NK-92 (cell line): ENCODE data around the gene SNX25.
"Not testable (repeated sequence)": the region's sequence is repeated elsewhere in the genome, so short reads cannot be mapped to it uniquely, and the experiment has no call there.

Experiments used
- DNase-seq: peaks from one replicate; lab custom pipeline; 2025; ENCODE audit not compliant: unreplicated experiment; lab: John Stamatoyannopoulos, UW

SNX25 gene

DNA sequence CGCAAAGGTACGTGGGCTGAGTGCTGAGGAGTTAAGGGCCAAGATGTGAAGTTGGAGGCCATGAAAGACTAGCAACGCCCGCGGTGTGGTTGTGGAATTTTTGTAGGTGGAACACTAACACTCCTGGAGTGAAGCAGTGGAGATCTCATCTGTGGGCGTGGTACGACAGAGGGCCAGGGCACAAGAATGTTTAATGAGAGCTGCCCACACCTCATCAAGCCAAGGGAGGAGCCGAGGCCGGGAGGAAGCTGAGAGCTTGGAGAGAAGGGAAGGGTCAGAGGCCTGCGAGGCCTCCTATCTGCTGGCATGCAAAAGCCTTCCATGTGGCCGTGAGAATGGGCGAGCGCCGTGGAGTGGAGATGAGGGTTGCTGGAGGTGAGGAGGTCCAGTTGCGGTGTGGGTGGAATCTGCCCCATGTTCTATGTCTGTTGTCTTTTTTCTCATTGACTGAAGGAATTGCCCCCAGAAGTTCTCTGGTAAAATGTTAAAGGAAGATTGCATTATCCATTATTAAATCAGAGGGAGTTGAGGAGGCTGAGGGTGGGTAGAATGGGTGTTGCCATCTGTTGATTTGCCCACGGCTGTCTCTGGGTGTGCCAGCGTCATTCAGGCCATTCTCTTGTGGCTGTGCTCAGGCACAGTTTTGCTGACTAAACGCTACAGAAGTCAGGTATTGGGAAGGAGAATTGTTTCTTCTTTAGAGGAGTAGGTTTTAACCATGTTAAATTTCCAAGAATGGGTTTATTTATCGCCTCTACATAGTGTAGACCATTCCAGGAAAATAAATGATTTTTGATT, 19.8 kb downstream of the SNX25 start:
- DNase-seq, result no peak

DNA sequence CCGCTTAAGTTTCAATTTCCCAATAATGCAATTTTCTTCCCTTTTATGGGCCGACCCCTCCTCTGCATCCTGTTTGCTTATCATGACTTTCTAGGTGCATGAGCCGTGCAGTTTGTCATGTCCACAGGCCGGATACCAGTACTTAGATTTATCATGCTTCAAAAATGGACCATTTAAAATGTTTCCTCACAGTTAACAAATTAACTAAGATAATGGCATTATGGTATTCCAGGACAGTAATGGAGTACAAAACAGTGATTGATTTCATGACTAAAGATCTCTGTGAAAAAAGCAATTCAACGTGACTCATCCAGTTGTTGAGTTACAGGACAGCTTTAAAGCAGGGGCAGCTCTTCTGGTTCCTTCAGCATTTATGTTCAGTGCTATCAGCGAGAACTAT, 23.0 kb downstream of the SNX25 start:
- DNase-seq, result no peak

DNA sequence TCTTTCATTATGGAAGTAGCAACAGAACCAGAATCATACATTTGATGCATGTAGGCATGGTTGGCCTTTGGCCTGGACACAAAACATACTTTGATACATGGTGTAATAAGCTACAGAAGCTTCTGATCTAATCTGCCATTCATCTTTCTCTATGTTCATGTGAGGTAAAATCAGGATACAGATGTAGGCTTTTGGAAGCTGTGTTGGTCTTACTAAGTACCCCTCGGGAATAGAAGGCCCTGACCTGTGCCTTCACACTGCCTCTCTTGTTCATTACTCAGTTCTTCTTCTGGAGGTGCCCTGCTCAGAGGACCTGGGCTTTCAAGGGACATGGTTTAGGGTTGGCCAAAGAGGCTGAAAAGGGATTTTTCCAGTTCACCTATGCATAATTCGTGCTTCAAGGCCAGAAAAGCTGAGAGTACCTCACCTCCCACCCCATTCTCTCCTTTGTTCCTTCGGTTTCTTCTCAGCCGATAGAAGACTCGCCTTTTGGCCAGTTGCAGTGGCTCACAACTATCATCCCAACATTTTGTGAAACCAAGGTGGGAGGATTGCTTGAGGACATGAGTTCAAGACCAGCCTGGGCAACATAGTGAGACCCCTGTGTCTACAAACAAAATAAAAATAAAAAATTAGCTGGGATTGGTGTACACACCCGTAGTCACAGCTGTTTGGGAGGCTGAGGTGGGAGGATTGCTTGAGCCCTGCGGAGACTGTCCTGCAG, 25.9 kb downstream of the SNX25 start:
- DNase-seq, result no peak

DNA sequence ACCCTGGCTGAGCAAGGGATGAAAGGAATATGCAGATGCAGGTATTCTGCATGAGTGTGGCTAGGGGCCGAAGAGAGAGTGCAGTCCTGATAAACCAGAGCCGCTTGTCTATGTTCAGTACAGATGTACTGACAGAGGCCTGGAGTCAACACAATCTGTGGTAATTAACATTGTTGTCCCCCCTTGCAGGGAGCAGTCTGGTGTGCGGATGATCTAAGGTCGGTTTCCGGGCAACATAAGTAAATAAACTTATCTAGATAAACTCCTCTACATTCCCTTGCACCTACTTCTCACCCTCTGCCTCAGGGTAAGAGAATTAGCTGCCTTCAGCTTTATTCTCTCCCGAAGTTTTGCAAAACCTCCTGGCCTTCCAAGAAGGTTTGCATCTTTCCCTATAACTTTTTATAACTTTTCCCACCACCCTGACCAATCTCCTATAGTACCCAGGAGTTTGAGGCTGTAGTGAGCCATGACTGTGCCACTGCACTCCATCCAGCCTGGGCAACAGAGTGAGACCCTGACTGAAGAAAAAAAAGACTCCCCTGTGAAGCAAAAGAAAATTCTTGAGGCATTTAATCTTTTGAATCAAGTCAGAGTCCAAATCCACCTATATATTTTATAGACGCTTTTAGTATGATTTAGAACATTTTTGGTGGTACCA, 26.6 kb downstream of the SNX25 start:
- DNase-seq, result no peak

DNA sequence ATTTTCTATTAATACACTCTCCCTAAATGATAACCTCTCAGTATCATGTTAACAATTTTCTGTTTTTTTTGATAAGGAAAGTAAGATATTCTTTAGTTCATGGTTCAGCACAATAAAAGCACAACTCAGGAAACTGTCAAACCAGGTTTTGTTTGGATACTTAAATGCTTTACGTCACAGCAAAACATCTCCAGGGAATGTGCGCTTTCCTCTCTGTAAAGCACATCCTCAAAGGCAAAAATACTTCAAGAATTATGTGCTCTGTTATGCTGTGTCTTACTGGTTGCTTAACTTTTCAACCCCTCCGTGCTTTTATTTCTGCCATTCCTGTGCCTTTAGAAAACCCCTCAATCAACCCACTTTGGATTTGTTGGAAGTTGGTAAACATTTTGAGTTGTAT, 27.8 kb downstream of the SNX25 start:
- no peak for DNase-seq

DNA sequence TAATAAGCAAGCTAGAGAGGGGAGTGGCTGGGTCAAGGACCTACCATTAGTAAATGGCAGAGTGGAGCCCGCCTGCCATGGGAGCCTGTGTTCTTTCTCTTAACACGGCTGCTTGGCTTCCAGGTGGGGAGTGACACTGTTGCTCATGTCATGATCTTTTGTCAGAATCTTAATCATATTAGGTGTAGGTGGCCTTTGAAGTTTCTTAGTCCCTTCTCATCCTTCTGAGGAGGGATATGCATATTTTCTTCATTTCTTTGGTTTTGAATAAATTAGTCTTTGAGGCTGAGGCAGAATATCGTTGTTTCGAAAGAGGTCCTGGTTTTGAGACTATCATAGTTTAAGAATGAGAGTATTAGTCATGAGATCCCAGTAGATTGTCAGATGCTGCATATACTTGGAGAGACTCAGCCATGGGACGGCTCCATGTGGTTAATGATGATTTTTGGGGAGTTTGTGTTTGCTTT, 28.9 kb downstream of the SNX25 start:
- DNase-seq, result no peak

DNA sequence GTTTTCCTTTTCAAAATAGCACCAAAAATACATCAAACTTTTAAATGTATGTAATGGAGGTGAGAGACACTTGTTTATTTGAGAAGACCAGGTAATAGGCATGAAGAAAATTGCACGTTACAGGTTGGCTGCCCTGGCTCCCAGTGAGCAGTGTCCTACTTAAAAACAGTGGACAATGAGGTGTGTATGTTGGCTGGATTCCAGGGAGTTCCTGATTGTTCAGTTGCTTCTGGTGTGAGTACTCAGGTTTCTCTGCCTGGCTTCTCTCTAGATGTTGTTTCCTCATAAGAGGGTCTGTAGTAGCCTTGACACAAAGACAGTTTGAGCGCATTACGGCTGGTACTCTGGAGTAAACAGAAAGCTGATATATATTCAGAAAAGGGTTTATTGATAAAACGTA, 29.4 kb downstream of the SNX25 start:
- no peak for DNase-seq

DNA sequence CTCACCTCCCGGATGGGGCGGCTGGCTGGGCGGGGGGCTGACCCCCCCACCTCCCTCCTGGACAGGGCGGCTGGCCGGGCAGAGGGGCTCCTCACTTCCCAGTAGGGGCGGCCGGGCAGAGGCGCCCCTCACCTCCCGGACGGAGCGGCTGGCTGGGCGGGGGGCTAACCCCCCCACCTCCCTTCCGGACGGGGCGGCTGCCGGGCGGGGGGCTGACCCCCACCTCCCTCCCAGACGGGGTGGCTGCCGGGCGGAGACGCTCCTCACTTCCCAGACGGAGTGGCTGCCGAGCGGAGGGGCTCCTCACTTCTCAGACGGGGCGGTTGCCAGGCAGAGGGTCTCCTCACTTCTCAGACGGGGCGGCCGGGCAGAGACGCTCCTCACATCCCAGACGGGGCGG, 31.1 kb downstream of the SNX25 start:
- not testable (repeated sequence) for DNase-seq

DNA sequence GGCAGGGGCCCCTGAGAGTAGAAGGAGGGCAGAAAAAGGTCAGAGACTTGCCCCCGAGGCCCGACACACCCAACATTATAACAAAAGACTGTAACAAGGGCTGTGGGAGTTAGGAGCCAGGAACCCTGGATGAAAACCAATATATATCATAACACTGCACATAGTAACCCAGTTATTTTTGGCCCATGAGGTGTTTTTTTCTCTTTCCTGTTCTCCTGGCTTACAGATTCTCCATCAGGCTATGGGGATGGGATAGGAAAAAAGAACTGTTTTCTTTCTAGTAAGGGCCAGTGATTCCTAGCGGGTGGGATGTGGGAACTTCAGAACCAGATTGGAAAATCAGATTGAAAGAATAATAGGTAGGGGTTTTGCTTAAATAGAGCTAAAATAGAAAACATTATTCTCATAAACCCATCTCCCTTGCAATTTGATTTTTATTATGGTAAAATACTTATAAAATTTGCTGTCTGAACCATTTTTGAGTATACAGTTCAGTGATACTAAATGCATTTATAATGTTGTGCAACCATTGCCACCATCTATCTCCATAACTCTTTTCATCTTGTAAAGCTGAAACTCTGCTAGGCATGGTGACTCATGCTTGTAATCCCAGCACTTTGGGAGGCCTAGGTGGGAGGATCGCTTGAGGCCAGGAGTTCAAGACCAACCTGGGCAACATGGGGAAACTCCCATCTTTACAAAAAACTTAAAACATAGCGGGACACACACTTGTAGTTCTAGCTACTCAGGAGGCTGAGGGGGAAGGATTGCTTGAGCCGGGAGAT, 33.5 kb downstream of the SNX25 start:
- no peak for DNase-seq

DNA sequence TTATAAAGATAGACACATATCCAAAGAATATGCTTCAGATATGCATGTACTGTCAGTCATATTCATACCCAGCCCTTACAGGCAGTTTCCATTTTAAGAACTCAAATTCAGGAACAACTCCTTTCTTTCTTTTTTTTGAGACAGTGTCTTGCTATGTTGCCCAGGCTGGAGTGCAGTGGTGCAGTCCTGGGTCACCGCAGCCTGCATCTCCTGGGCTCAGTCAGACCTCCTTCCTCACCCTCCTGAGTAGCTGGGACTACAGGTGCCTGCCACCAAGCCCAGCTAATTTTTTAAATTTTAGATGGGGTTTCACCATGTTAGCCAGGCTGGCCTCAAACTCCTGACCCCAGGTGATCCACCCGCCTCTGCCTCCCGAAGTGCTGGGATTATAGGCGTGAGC, 34.5 kb downstream of the SNX25 start:
- DNase-seq, result no peak

DNA sequence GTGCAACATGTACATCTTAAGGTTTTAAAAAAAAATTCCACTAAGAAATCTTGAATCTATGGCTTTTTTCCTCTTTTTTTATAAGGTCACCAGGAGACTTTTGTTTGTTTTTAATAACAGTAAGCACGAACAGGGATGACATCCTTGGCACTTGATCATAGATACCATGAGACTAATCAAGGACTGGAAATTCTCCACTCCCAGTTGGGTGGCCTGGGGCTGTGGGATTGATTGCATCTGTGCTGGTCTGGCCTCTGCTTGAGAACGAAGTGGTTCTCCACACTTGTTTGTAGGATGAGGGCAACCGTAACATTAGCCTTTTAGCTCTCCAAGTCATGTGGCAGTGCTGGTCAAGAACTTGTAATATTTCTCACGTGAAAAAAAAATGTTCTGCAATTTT, 35.4 kb downstream of the SNX25 start:
- DNase-seq, result no peak

DNA sequence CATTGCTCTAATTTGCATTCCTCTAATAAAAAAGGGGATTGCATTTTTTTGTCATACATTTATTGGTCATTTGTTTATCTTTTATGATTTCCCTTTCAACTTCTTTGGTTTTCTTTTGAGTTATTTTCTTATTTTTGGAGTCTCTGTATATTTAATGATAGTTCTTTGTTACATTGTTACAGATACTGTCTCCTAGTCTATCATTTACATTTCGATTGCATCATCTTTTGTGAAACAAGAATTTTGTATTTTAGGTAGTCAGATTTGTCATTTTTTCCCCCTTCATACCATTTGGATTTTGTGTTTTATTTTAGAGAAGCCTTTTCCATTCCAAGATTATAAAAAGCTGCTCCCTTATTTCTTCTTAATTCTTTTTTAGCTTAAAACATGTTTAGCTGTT, 37.1 kb downstream of the SNX25 start:
- no peak for DNase-seq

DNA sequence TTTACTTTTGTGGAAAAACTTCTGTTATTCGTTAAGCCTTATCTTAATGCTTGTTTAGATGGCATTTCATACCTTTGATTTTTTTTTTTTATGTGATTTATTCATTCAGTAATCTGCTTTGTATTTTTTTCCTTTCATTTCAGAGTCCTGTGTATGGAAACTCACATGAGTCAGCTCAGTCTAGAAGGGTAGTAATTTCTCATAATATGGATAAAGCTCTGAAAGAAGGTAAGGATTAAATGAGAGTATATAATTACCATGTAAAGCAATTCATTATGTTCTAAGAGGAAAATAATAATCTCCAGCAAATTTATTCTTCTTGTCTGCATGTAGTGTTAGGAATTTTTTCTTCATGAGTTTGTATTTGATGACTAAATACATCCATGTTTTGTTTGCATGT, 37.8 kb downstream of the SNX25 start:
- DNase-seq, result no peak

DNA sequence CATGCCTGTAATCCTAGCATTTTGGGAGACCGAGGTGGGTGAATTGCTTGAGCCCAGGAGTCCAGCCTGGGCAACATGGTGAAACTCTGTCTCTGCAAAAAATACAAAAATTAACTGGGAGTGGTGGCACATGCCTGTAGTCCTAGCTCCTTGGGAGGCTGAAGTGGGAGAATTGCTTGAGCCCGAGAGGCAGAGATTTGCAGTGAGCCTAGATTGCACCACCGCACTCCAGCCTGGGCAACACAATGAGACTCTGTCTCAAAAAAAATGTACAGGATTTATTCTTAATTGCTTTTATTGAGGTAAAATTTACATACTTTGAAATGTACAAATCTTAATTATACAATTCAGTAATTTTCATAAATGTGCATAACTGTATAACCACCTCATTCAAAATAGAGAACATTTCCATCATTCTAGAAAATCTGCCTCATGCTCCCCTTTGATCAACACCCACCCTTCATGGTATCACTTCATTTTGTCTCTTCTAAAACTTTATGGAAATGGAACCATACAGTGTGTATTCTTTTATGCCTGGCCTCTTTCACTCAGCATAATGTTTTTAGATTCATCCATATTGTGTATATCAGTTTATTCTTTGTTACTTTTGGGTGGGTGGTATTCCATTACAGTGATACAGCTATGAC, 39.1 kb downstream of the SNX25 start:
- DNase-seq, result no peak

DNA sequence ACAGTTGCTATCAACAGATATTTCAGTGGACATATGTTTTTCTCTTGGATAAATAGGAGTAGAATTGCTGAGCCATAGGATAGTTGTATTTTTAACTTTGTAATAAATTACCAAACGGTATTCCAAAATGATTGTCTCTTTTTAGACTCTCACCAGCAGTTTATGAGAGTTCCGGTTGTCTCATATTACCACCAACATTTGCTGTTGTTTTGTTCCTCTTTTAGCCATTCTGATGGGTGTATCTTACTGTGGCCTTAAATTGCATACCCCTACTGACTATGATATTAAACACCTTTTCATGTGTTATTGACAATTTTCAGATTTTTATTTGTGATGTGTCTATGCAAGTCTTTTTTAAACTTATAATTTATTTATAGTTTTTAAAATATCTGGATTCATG, 39.7 kb downstream of the SNX25 start:
- DNase-seq, result no peak

DNA sequence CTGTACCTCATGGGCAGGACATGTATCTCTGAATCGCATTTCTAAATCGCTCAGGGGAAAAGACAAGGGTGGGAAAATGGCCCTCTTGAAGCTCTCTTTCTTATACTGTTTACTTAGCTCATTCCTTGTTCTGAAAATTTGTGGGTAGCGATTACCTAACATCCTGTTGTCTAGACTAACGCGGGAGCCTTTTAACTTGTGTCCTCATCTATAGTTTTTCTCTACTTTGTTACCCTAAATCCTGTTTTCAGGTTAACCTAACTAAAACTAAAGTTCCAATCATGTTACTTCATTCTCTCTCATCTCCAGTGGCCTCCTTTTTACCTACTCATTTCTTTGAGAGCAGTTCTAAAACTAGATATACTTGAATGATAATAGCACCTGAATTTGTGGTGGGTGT, 45.0 kb downstream of the SNX25 start:
- DNase-seq, result no peak

DNA sequence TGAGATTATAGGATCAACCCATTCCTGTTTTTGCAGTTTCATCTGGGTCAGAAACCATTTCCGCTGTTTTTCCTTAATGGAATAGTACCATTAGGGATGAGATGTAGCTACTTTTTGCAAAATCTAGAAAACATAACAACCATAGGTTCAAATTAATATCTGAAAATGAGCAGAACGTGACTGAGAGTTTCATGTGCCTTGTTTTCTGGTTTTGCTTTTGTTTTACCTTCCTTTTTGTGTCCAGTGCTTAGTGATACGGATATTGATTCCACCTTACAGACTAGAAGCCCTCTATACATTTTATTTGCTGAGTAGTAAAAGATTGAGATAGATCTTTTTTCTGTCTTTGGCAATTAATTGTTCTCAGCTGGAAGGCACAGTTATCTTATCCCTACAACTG, 46.5 kb downstream of the SNX25 start:
- no peak for DNase-seq

DNA sequence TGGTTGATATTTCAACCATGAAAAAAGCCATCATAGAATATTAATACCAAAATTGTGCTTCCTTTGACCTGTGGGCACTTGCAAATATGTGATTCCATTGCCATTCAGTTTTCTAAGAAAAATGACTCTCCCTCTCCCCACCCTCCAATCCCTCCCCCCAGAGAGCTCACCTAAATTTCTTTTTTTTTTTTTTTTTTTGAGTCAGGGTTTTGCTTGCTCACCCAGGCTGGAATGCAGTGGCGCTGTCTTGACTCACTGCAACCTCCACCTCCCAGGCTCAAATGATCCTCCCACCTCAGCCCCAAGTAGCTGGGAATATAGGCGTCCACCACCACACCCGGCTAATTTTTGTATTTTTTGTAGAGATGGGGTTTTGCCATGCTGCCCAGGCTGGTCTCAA, 47.0 kb downstream of the SNX25 start:
- no peak for DNase-seq

DNA sequence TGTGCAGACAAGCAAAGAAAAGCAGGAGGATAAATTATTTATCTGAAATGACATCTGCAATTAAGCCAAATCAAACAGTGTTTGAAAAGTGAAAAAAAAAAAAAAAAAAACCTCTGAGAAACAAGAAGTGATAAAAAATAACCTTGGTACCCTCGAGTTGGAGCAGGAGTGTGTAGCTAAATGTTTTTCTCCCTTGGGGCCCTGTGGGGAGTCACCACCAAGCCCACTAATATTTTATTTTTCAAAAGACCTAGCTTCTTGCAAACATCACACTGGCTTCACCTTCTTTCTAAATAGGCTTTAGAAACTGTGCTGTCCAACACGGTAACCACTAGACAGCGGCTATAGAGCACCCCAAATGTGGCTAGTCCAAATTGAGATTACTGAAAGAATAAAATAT, 47.7 kb downstream of the SNX25 start:
- no peak for DNase-seq

DNA sequence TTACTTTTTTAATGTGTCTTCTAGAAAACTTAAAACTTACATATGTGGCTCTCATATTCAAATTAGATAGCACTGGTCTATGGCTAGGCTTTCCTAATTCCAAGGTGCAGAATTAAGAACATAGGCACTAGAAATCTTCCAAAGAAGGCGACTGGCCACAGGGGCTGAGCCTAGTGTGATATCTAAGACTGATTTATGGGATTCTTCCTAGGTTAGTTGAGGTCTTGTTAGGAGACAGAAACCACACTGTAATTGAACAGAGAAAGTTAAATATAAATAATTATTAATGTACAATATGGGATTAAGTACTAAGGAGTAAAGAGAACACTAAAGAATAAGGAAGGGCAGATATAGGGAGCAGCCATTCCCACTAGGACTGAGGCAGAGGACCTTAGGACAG, 48.3 kb downstream of the SNX25 start:
- DNase-seq, result no peak

DNA sequence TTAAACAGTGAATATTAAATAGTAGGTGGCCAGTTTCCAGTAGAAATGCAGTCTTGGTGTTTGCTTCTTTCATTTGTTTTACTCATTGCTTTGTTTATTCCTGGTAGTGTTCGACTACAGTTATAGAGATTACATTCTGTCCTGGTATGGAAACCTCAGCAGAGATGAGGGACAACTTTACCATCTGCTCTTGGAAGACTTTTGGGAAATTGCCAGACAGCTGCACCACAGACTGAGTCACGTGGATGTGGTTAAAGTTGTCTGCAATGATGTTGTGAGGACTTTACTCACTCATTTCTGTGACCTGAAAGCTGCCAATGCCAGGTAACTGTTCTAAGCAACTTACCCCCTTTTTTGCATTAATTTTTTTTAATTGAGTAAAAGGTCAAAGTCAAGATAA, 49.3 kb downstream of the SNX25 start:
- not testable (repeated sequence) for DNase-seq
